HG03354 (cell line): Measurements from ENCODE around the gene LORICRIN.
"Not testable (repeated sequence)": the region's sequence is repeated elsewhere in the genome, so short reads cannot be mapped to it uniquely, and the experiment has no call there.

Experiments used
- ATAC-seq: cut with Tn5 transposase; IDR thresholded peaks from one replicate; pipeline ENCODE4 v1.9.1; 2021; ENCODE audit warnings: mild to moderate bottlenecking; ENCODE audit not compliant: unreplicated experiment, poor library complexity, severe bottlenecking

LORICRIN gene

DNA sequence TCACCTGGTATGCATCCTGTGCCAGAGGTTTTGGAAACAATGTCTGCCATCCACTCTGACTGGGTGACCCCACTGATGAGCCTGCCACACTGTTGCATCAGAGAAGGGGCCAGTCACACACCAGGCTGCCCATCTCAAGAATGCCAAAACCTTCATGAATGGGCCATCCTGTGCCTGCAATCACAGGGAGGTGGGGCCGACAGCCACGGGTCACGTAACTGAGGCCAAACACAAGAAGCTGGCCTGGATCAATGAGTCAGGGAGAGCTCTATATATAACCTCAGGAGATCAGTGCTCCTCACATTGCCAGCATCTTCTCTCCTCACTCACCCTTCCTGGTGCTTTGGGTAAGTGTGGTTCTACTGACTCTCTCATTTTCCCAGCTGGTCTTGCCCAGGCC lies at the start of gene LORICRIN:
LORICRIN (plus strand) TSS at position 301 of the 400 bp plus-strand sequence. CDS start 1,263 bp downstream, outside the sequence.
- ATAC-seq = no peak

GRCh38 chr1:153210206-153210605 lies 49.3 kb upstream of the LORICRIN start:
- no peak for ATAC-seq

- no peak for ATAC-seq
Measured at GRCh38 chr1:153212201-153212600, 47.3 kb upstream of the LORICRIN start.

GRCh38 chr1:153213519-153213918 lies 46.0 kb upstream of the LORICRIN start:
- no peak for ATAC-seq

GRCh38 chr1:153217212-153217611 lies 42.3 kb upstream of the LORICRIN start, which contains the start of gene PRR9:
Gene PRR9 (plus strand): TSS chr1:153217584. CDS start chr1:153218145, 561 bp downstream.
- no peak for ATAC-seq

DNA sequence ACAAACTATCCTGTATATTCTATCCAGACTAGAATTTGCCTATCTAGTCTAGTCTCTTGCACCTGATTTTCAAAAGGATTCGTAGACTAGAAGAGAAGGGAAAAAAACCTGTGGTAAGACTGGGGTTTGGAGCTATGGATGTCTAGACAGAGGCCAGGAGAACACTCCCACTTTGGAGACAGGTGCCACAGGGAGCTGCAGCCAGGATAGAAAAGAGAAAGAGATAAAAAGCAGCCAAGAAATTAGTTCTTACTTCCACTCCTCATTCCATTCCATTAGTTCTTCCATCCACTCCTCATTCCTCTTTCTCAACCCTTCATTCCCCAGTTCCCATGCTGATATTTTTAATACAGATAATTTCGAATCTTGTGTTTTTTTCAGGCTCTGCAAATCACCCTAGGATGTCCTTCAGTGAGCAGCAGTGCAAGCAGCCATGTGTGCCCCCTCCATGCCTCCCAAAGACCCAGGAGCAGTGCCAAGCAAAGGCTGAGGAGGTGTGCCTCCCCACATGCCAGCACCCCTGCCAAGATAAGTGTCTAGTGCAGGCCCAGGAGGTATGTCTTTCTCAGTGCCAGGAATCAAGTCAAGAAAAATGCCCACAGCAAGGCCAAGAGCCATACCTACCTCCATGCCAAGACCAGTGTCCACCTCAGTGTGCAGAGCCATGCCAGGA lies 41.6 kb upstream of the LORICRIN start:
- ATAC-seq = no peak

GRCh38 chr1:153220606-153221303 lies 38.7 kb upstream of the LORICRIN start:
- ATAC-seq = no peak

DNA sequence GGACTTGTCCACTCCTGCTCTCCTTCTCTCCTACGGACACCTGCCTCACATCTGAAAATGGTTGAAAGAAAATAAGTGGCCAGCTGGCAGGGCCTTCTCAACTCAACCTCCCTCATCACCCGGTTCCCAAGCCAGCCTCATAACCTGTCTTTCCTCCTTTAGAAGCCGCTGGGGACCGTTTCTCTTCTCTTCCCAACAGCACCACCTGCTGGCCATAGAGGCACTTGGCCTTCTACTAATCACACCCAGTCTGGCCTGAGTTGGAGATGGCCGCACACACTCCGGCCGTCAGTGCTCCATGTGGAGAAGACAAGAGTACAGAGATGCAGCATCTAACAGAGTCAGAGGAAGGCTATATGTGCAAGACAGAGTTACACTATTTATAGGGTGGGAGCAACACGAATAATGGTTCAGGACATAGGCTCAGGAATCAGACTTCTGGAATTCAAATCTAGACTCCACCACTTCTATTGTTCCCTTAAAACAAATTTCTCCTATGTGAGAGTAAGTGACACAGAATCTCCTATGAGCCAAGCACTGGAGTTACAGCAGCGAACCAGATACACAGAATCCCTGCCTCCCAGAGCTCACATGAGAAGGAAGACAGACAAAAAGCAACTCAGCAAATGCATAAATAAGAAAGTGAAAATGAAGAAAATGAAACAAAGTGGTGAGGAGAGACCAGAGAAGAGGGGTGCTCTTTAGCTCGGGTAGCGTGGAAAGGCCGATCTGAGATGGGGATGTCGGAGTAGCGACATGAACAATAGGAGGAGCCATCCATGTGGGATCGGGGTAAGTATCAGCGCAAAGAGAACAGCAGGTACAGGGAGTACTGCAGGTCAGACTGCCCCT lies 36.2 kb upstream of the LORICRIN start:
- ATAC-seq = peak; percentile 85

DNA sequence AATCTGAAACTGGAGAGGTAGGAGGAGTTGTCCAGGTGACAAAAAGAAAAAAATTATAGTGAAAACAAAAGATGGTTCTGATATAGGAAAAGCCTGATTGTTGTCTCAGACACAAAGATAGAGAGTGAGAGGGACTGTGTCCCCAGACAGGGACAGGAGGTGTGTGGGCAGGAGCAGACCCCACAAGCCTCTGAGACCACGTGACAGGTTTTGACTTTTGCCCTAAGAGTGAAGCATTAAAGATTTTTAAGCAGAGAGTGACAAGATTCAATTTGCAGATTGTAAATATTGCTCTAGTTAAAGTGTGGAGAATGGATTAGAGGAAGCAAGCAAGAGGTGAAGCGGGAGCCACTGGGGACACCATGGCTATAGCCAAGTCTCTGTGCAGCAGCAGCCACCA lies 31.7 kb upstream of the LORICRIN start:
- ATAC-seq = no peak

GRCh38 chr1:153228491-153228890 lies 31.0 kb upstream of the LORICRIN start:
- no peak for ATAC-seq

DNA sequence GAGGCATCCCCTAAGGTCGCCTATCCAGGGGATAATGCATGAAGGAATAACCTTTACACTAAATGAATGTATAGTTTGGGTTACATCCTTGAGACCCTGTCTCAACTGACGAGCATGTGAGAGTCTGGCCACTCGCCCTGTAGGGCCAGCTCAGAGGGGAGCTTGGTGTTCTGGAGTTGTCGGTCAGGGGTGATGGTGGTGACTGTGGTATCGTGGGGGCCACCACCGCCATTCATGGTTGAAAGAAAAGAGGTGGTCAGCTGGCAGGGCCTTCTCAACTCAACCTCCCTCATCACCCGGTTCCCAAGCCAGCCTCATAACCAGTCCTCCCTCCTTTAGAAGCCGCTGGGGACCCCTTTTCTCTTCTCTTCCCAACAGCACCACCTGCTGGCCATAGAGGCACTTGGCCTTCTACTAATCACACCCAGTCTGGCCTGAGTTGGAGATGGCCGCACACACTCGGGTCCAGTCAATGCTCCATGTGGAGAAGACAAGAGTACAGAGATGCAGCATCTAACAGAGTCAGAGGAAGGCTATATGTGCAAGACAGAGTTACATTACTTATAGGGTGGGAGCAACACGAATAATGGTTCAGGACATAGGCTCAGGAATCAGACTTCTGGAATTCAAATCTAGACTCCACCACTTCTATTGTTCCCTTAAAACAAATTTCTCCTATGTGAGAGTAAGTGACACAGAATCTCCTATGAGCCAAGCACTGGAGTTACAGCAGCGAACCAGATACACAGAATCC lies 30.2 kb upstream of the LORICRIN start:
- ATAC-seq = not testable (repeated sequence)

- no peak for ATAC-seq
Measured at GRCh38 chr1:153231363-153231762, 28.1 kb upstream of the LORICRIN start.

- ATAC-seq = no peak
Measured at GRCh38 chr1:153231785-153232184, 27.7 kb upstream of the LORICRIN start.

DNA sequence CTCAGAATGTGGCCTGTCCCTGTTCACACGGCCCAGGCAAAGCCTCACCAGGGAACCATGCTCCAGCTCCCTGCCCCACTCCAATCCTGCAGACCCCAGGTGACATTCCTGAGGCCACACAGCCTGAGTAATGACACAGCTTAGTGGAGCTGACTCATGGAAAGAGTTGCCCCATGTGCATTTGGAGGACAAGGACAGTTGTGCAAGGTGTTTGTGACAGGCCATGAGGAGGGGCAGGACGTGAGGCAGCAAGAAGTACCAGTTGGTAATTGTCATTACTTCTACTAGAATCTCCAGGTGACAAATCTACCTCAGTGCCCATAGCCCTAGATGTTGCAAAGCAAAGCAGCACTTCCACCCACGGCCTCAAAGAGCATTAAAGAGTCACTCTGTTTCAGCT lies 26.9 kb upstream of the LORICRIN start:
- ATAC-seq = no peak

- ATAC-seq = no peak
Measured at GRCh38 chr1:153233448-153233847, 26.0 kb upstream of the LORICRIN start.

GRCh38 chr1:153238527-153238926 lies 21.0 kb upstream of the LORICRIN start:
- no peak for ATAC-seq

DNA sequence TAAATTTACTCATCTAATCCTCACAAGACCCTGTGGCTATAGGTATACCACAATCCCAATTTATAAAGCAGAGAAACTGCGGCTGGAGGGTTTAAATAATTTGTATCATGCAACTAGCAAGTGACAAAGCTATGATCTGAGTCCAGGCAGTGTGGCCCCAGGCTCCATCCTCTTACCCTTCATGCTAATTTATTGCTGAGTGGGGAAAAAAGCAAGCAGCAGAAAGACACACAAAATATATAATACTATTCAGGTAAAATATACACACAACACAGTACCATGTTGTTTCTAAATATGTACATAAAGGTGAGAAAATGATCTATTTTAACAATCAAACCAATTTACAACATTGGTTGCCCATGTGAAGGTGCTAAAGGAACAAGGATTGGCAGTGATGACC lies 17.3 kb upstream of the LORICRIN start:
- no peak for ATAC-seq

GRCh38 chr1:153245466-153245865 lies 14.0 kb upstream of the LORICRIN start:
- no peak for ATAC-seq

DNA sequence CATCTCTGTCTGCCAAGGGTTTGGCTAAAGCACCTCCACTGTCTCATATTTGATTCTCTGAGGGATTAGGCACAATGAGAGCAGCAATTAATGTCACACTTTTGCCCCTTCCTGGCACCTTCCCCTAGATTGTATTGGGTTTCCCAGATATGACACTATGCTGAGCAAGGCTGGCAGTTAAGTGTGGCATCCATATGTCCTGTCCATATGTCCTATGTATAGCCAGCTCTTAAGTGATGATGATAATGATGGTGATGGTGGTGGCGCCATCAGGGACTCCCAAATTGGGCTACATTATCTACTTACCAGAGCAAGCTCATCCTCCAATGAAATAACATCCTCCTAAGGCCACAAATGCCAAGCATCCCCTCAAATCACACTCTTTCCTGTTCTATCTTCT lies 13.5 kb upstream of the LORICRIN start:
- no peak for ATAC-seq

GRCh38 chr1:153246825-153247224 lies 12.7 kb upstream of the LORICRIN start:
- no peak for ATAC-seq
